GM19455 (cell line): ENCODE results near the gene MALSU1.
"Not testable (repeated sequence)": the region's sequence is repeated elsewhere in the genome, so short reads cannot be mapped to it uniquely, and the experiment has no call there.

ENCODE experiments used
- ATAC-seq: cut with Tn5 transposase; IDR thresholded peaks from one replicate; pipeline ENCODE4 v1.9.1; 2021; ENCODE audit not compliant: unreplicated experiment

MALSU1 gene

GRCh38 chr7:23285657-23286646 lies 13.2 kb upstream of the MALSU1 start:
- ATAC-seq: no peak

GRCh38 chr7:23287612-23288011 lies 11.5 kb upstream of the MALSU1 start:
- ATAC-seq: no peak

- ATAC-seq: no peak
These were observed 8.1 kb upstream of the MALSU1 start for GRCh38 chr7:23290993-23291392.

- ATAC-seq: no peak
These were observed 7.1 kb upstream of the MALSU1 start for GRCh38 chr7:23291957-23292560.

- ATAC-seq: no peak
These were observed 6.5 kb upstream of the MALSU1 start for GRCh38 chr7:23292623-23293022.

- no peak for ATAC-seq
These were observed 5.6 kb upstream of the MALSU1 start for GRCh38 chr7:23293500-23294073.

- ATAC-seq: no peak
These were observed 4.4 kb upstream of the MALSU1 start for GRCh38 chr7:23294549-23295400.

- ATAC-seq: no peak
These were observed 3.8 kb upstream of the MALSU1 start for GRCh38 chr7:23295401-23295697.

- no peak for ATAC-seq
These were observed 828 bp upstream of the MALSU1 start for GRCh38 chr7:23298141-23298881.

GRCh38 chr7:23299770-23300300 lies 696 bp downstream of the MALSU1 start:
- no peak for ATAC-seq

- ATAC-seq: no peak
These were observed 7.9 kb downstream of the MALSU1 start for GRCh38 chr7:23306936-23307521.

GRCh38 chr7:23308754-23309153 lies 9.6 kb downstream of the MALSU1 start:
- ATAC-seq: no peak

GRCh38 chr7:23312141-23312540 lies 13.0 kb downstream of the MALSU1 start:
- not testable (repeated sequence) for ATAC-seq

GRCh38 chr7:23315366-23315765 lies 16.2 kb downstream of the MALSU1 start:
- ATAC-seq: no peak

GRCh38 chr7:23331132-23331531 lies 32.0 kb downstream of the MALSU1 start:
- no peak for ATAC-seq

- ATAC-seq: no peak
These were observed 33.1 kb downstream of the MALSU1 start for GRCh38 chr7:23332193-23332592.

GRCh38 chr7:23332910-23333612 lies 33.9 kb downstream of the MALSU1 start:
- no peak for ATAC-seq

- no peak for ATAC-seq
These were observed 34.6 kb downstream of the MALSU1 start for GRCh38 chr7:23333671-23334246.
